Skeletal muscle satellite cell (primary cell): Measurements from ENCODE around the gene DCAF8L2.

Source experiments
- H3K27me3 ChIP-seq: 2 replicates; pipeline ENCODE4 v1.7.0; 2013; ENCODE audit warnings: low read length; ENCODE audit not compliant: control insufficient read depth, insufficient read depth
- H3K36me3 ChIP-seq: 2 replicates; pipeline ENCODE4 v1.7.0; 2013; ENCODE audit warnings: mild to moderate bottlenecking, control low read depth, low read length; ENCODE audit not compliant: insufficient read depth
- H3K4me1 ChIP-seq: 2 replicates; pipeline ENCODE4 v1.7.0; 2013; ENCODE audit warnings: low read length; ENCODE audit not compliant: control insufficient read depth, insufficient read depth
- H3K4me2 ChIP-seq: 2 replicates; pipeline ENCODE4 v1.7.0; 2013; ENCODE audit warnings: mild to moderate bottlenecking, low read length
- H3K4me3 ChIP-seq: 2 replicates; pipeline ENCODE4 v1.7.0; 2013; ENCODE audit warnings: low read length
- H3K9ac ChIP-seq: 2 replicates; pipeline ENCODE4 v1.7.0; 2013; ENCODE audit warnings: mild to moderate bottlenecking, low read depth, low read length, moderate library complexity
- H3K9me3 ChIP-seq: replicated peaks from 2 replicates; pipeline ENCODE4 v1.7.0; 2013; ENCODE audit warnings: mild to moderate bottlenecking, control low read depth, low read length

Gene DCAF8L2

GRCh38 chrX:27599928-27600327, 9.8 kb downstream of the DCAF8L2 start:
- H3K4me2 ChIP-seq = no peak overlapping the region
- no peak overlapping the region for H3K9ac ChIP-seq
- no peaks in the 10 kb centered on the region for H3K9me3 ChIP-seq
- H3K36me3 ChIP-seq = no peaks in the 10 kb centered on the region
- no peak overlapping the region for H3K4me3 ChIP-seq
- H3K4me1 ChIP-seq = no peaks in the 10 kb centered on the region
- H3K27me3 ChIP-seq = no peaks in the 10 kb centered on the region

- H3K4me1 ChIP-seq = no peaks in the 10 kb centered on the region
- H3K4me2 ChIP-seq = no peak overlapping the region
- no peaks in the 10 kb centered on the region for H3K36me3 ChIP-seq
- H3K9ac ChIP-seq = no peak overlapping the region
- no peaks in the 10 kb centered on the region for H3K27me3 ChIP-seq
- H3K9me3 ChIP-seq = no peaks in the 10 kb centered on the region
- no peak overlapping the region for H3K4me3 ChIP-seq
Measured at GRCh38 chrX:27600686-27601085, 10.5 kb downstream of the DCAF8L2 start.

- H3K9ac ChIP-seq = no peak overlapping the region
- H3K27me3 ChIP-seq = no peaks in the 10 kb centered on the region
- H3K4me2 ChIP-seq = no peak overlapping the region
- H3K4me1 ChIP-seq = no peaks in the 10 kb centered on the region
- no peaks in the 10 kb centered on the region for H3K36me3 ChIP-seq
- H3K9me3 ChIP-seq = no peaks in the 10 kb centered on the region
- H3K4me3 ChIP-seq = no peak overlapping the region
Measured at GRCh38 chrX:27608671-27609070, 18.5 kb downstream of the DCAF8L2 start.

GRCh38 chrX:27619459-27619858, 29.3 kb downstream of the DCAF8L2 start:
- H3K36me3 ChIP-seq = no peaks in the 10 kb centered on the region
- H3K4me3 ChIP-seq = no peak overlapping the region
- H3K4me2 ChIP-seq = no peak overlapping the region
- no peak overlapping the region for H3K9ac ChIP-seq
- no peaks in the 10 kb centered on the region for H3K9me3 ChIP-seq
- no peaks in the 10 kb centered on the region for H3K4me1 ChIP-seq
- H3K27me3 ChIP-seq = no peaks in the 10 kb centered on the region

- Histone ChIP-seq H3K9me3 (no peaks in the 10 kb centered on the region), H3K4me2 (no peak overlapping the region), H3K4me1 (no peaks in the 10 kb centered on the region), H3K9ac (no peak overlapping the region), H3K27me3 (no peaks in the 10 kb centered on the region), H3K4me3 (no peak overlapping the region), H3K36me3 (no peaks in the 10 kb centered on the region)
Measured at GRCh38 chrX:27619975-27620374, 29.8 kb downstream of the DCAF8L2 start.

- H3K27me3 ChIP-seq = no peaks in the 10 kb centered on the region
- no peak overlapping the region for H3K4me3 ChIP-seq
- no peak overlapping the region for H3K9ac ChIP-seq
- no peaks in the 10 kb centered on the region for H3K36me3 ChIP-seq
- no peak overlapping the region for H3K4me2 ChIP-seq
- H3K4me1 ChIP-seq = no peaks in the 10 kb centered on the region
- H3K9me3 ChIP-seq = no peaks in the 10 kb centered on the region
Measured at GRCh38 chrX:27622883-27623282, 32.7 kb downstream of the DCAF8L2 start.

- H3K27me3 ChIP-seq = no peaks in the 10 kb centered on the region
- no peak overlapping the region for H3K4me2 ChIP-seq
- H3K4me1 ChIP-seq = no peaks in the 10 kb centered on the region
- no peak overlapping the region for H3K4me3 ChIP-seq
- H3K36me3 ChIP-seq = no peaks in the 10 kb centered on the region
- H3K9me3 ChIP-seq = no peaks in the 10 kb centered on the region
- no peak overlapping the region for H3K9ac ChIP-seq
Measured at GRCh38 chrX:27626066-27626465, 35.9 kb downstream of the DCAF8L2 start.

GRCh38 chrX:27633328-27633727, 43.2 kb downstream of the DCAF8L2 start:
- no peak overlapping the region for H3K9ac ChIP-seq
- no peaks in the 10 kb centered on the region for H3K27me3 ChIP-seq
- H3K4me2 ChIP-seq = no peak overlapping the region
- no peaks in the 10 kb centered on the region for H3K36me3 ChIP-seq
- no peak overlapping the region for H3K4me3 ChIP-seq
- H3K4me1 ChIP-seq = no peaks in the 10 kb centered on the region
- no peaks in the 10 kb centered on the region for H3K9me3 ChIP-seq

- Histone ChIP-seq H3K9me3 (no peaks in the 10 kb centered on the region), H3K36me3 (no peaks in the 10 kb centered on the region), H3K9ac (no peak overlapping the region), H3K4me3 (no peak overlapping the region), H3K4me1 (no peaks in the 10 kb centered on the region), H3K4me2 (no peak overlapping the region), H3K27me3 (no peaks in the 10 kb centered on the region)
Measured at GRCh38 chrX:27656581-27656980, 66.4 kb downstream of the DCAF8L2 start.

- no peak overlapping the region for H3K9ac ChIP-seq
- no peaks in the 10 kb centered on the region for H3K4me1 ChIP-seq
- no peak overlapping the region for H3K4me2 ChIP-seq
- H3K27me3 ChIP-seq = no peaks in the 10 kb centered on the region
- no peaks in the 10 kb centered on the region for H3K9me3 ChIP-seq
- H3K4me3 ChIP-seq = no peak overlapping the region
- no peaks in the 10 kb centered on the region for H3K36me3 ChIP-seq
Measured at GRCh38 chrX:27660878-27661277, 70.7 kb downstream of the DCAF8L2 start.

GRCh38 chrX:27671234-27671633, 81.1 kb downstream of the DCAF8L2 start:
- H3K4me3 ChIP-seq = no peak overlapping the region
- H3K27me3 ChIP-seq = no peaks in the 10 kb centered on the region
- no peaks in the 10 kb centered on the region for H3K9me3 ChIP-seq
- H3K4me1 ChIP-seq = no peaks in the 10 kb centered on the region
- H3K9ac ChIP-seq = no peak overlapping the region
- H3K36me3 ChIP-seq = no peaks in the 10 kb centered on the region
- H3K4me2 ChIP-seq = no peak overlapping the region

GRCh38 chrX:27674491-27674890, 84.3 kb downstream of the DCAF8L2 start:
- Histone ChIP-seq H3K4me3 (no peak overlapping the region), H3K27me3 (no peaks in the 10 kb centered on the region), H3K9ac (no peak overlapping the region), H3K4me1 (no peaks in the 10 kb centered on the region), H3K36me3 (no peaks in the 10 kb centered on the region), H3K4me2 (no peak overlapping the region), H3K9me3 (no peaks in the 10 kb centered on the region)
